AG04449 (cell line): Measurements from ENCODE around the gene IL34.

Experiments used
- CTCF ChIA-PET: fragments of 350-600 bp; formaldehyde crosslinking; extraction: SDS; loops from one replicate; lab custom pipeline; 2021; ENCODE audit warnings: antibody characterized with exemption; lab: Yijun Ruan, JAX
- POLR2A ChIA-PET: fragments of 400-600, 350-600 bp; formaldehyde crosslinking; extraction: SDS; loops from one replicate; lab custom pipeline; 2020; ENCODE audit warnings: antibody characterized with exemption, inconsistent platforms; lab: Yijun Ruan, JAX
- DNase-seq: peaks from one replicate; pipeline ENCODE4 v3.0.0-alpha.2; 2010; ENCODE audit warnings: low read depth, low spot score
- H3K4me3 ChIP-seq: 2 replicates; pipeline ENCODE4 v1.5.1; 2011; ENCODE audit warnings: low read depth, mild to moderate bottlenecking, control low read depth, low read length
- TF ChIP-seq, protein P1 (sequence below): IDR thresholded peaks from one replicate; pipeline ENCODE4 v1.5.1; 2011; ENCODE audit warnings: mild to moderate bottlenecking, moderate library complexity, low read length, control low read depth, inconsistent platforms; ENCODE audit not compliant: insufficient read depth; ENCODE audit errors: missing control alignments

IL34 gene

DNA sequence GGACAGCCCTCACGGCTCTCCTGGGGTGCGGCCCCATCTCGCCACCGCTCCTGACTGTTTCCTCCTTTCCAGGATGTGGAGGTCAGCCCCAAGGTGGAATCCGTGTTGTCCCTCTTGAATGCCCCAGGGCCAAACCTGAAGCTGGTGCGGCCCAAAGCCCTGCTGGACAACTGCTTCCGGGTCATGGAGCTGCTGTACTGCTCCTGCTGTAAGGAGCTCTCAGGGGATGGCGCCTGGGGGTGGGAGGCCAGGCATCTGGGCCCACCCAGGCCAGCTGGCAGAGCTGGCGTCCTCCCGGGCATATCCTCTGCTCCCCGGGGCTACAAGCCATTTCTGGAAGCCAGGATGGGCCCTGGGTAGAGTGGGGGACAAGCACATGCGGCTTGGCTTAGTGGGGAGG lies 13.2 kb downstream of the IL34 start:
- POLR2A ChIA-PET = interaction anchor here (1.1 kb wide), 1 partner anchor 9 kb away, joined by 5 read pairs; no protein-coding TSS in a partner anchor
- CTCF ChIA-PET = interaction anchor here (1.0 to 8.7 kb wide), 3 partner anchors 10 to 131 kb away, joined by 3 to 80 read pairs (median 3); no protein-coding TSS in a partner anchor
- TF ChIP-seq, protein P1, sequence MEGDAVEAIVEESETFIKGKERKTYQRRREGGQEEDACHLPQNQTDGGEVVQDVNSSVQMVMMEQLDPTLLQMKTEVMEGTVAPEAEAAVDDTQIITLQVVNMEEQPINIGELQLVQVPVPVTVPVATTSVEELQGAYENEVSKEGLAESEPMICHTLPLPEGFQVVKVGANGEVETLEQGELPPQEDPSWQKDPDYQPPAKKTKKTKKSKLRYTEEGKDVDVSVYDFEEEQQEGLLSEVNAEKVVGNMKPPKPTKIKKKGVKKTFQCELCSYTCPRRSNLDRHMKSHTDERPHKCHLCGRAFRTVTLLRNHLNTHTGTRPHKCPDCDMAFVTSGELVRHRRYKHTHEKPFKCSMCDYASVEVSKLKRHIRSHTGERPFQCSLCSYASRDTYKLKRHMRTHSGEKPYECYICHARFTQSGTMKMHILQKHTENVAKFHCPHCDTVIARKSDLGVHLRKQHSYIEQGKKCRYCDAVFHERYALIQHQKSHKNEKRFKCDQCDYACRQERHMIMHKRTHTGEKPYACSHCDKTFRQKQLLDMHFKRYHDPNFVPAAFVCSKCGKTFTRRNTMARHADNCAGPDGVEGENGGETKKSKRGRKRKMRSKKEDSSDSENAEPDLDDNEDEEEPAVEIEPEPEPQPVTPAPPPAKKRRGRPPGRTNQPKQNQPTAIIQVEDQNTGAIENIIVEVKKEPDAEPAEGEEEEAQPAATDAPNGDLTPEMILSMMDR = no peak
- no peak overlapping the region for H3K4me3 ChIP-seq
- DNase-seq = no peak

DNA sequence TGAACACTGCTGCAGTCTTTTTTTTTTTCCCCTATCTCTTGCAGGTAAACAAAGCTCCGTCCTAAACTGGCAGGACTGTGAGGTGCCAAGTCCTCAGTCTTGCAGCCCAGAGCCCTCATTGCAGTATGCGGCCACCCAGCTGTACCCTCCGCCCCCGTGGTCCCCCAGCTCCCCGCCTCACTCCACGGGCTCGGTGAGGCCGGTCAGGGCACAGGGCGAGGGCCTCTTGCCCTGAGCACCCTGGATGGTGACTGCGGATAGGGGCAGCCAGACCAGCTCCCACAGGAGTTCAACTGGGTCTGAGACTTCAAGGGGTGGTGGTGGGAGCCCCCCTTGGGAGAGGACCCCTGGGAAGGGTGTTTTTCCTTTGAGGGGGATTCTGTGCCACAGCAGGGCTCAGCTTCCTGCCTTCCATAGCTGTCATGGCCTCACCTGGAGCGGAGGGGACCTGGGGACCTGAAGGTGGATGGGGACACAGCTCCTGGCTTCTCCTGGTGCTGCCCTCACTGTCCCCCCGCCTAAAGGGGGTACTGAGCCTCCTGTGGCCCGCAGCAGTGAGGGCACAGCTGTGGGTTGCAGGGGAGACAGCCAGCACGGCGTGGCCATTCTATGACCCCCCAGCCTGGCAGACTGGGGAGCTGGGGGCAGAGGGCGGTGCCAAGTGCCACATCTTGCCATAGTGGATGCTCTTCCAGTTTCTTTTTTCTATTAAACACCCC lies 13.8 kb downstream of the IL34 start:
- no peak overlapping the region for H3K4me3 ChIP-seq
- DNase-seq = no peak
- ChIA-PET CTCF (interaction anchor here (1.0 to 8.7 kb wide), 2 partner anchors 111 to 131 kb away, joined by 3 to 80 read pairs; no protein-coding TSS in a partner anchor), POLR2A (interaction anchor here (1.1 kb wide), 1 partner anchor 9 kb away, joined by 5 read pairs; no protein-coding TSS in a partner anchor)
- TF ChIP-seq, protein P1 = no peak

DNA sequence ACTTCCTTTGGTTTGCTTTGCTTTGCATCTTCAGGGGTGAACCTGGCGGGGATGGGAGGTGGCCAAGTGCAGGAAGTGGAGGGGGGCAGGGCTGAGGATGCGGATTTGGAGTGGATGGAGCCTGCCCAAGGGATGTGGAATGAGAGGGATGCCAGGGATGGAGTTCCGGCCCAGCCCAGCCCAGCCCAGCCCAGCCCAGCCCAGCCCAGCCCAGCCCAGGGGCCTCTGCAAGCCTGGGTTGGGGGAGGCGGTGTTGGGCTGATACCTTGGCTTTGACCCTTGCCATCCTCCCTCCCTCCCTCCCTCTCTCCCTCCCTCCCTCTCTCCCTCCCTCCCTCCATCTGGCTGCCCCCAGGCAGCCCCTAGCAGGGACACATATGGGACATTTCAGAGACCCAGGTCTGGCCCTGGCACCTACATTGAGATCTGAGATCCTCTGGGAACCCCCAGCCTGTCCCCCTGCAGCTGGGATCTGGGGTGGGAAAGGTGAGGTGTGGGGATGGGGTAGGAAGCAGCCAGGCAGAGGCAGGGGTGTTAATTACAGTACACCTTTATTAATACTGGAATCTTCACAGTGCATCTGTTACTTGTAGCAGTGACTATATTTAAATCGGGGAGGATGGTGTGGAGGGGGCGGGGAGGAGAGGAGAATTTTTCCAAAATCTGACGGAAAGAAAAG lies 14.5 kb downstream of the IL34 start:
- TF ChIP-seq, protein P1 = no peak
- DNase-seq = no peak
- POLR2A ChIA-PET = no interaction called here
- no peak overlapping the region for H3K4me3 ChIP-seq
- CTCF ChIA-PET = interaction anchor here (8.7 kb wide), 1 partner anchor 110 kb away, joined by 80 read pairs; no protein-coding TSS in a partner anchor

DNA sequence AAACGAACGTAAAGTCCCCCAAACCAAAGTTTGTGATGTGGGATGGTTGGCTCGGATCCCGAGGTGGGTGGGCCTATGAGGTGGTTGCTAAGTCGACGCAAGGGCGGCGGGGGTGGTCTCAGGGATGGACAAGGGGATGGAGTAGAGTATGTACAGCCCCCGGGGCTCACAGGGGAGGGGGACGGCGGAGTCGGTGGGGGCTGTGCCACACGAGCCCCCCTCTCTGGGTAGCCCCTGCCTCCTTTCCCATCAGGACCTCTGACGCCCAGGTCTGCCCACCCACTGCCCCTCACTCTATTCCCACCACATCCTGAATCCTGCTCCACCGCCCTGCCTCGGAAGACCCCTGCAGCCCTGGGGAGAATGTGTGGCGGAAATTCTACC lies 15.2 kb downstream of the IL34 start:
- no peak overlapping the region for H3K4me3 ChIP-seq
- CTCF ChIA-PET = interaction anchor here (1.1 to 2.2 kb wide), 3 partner anchors 8 to 293 kb away, joined by 3 to 11 read pairs (median 10); no protein-coding TSS in a partner anchor
- DNase-seq = no peak
- TF ChIP-seq, protein P1 = no peak
- POLR2A ChIA-PET = no interaction called here

DNA sequence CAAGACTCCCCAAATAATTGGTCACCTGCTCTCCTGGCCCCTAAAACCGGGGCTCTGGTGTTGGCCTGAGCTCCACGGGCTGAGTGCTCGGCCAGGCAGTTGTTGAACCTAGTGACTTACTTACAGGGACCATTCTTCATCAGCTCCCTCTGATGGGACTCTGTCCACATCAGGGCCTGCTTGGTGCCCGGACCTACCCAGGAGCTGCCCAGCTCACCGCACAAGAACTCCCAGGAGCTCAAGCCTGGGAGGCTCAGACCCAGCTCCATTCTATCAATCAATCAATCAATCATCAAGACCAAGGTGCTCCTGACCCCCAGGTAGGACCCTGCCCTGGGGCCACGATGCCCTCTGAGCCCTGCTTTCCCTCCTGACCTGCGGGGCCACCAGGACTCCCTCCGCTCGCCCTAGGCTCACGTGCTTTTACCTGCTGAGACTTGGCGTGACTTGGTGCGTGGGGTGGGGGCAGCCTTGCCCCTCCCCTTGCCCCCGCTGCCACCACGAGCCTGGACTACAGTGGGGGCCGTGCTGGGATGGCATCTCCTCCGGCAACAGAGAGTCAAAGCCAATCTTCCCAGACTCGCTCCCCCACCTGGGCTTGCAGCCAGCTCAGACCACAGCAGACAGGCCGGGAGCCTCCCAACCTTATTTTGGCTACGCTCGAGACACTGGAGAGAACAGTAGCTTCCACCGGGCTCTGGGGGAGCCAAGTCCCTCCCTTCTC lies 15.7 kb downstream of the IL34 start:
- ChIA-PET CTCF (interaction anchor here (0.7 to 2.2 kb wide), 4 partner anchors 9 to 293 kb away, joined by 3 to 11 read pairs (median 6); no protein-coding TSS in a partner anchor), POLR2A (no interaction called here)
- DNase-seq = no peak
- no peak overlapping the region for H3K4me3 ChIP-seq
- TF ChIP-seq, protein P1 = no peak
